H1 (cell line): ENCODE results near the gene PDE4B. TPM values are rescaled to one million over a fixed set of nuclear protein-coding genes. Genes with fewer than 3 reads are reported as not detected.

Source experiments
- CTCF ChIA-PET: fragments of 300-600 bp; sonication (Branson Sonifier 250); formaldehyde crosslinking; loops from one replicate; lab custom pipeline; 2021; ENCODE audit not compliant: partially characterized antibody; lab: Charles Lee
- POLR2A ChIA-PET: fragments of 300-600 bp; sonication (Branson Sonifier 250); formaldehyde crosslinking; loops from one replicate; lab custom pipeline; 2021; ENCODE audit warnings: inconsistent platforms; ENCODE audit not compliant: partially characterized antibody; lab: Charles Lee
- DNase-seq, 2 experiments: peaks; one replicate each; pipeline versions ENCODE4 v3.0.0 to v3.0.0-alpha.2; 2010 to 2022; ENCODE audit warnings: low spot score in 2 of 2, low read depth in 1 of 2, mixed read lengths in 1 of 2
- FAIRE-seq: peaks from 2 replicates; lab custom pipeline; 2011; peaks lifted over from hg19 to GRCh38; lab: Jason Lieb, UNC
- H2AFZ ChIP-seq: 2 replicates; pipeline ENCODE4 v1.8.1; 2012; ENCODE audit warnings: low read length, inconsistent platforms
- H2AK5ac ChIP-seq: 2 replicates; pipeline ENCODE4 v1.6.1; 2013; ENCODE audit warnings: low read depth, low read length
- H2BK120ac ChIP-seq: replicated peaks from 2 replicates; pipeline ENCODE3; 2013; ENCODE audit warnings: low read depth, low read length, inconsistent platforms
- H2BK12ac ChIP-seq: 2 replicates; pipeline ENCODE4 v1.6.1; 2013; ENCODE audit warnings: low read depth, low read length
- H2BK15ac ChIP-seq: 2 replicates; pipeline ENCODE4 v1.6.1; 2013; ENCODE audit warnings: low read length
- H2BK20ac ChIP-seq: 2 replicates; pipeline ENCODE4 v1.6.1; 2013; ENCODE audit warnings: low read length
- H2BK5ac ChIP-seq: 2 replicates; pipeline ENCODE4 v1.6.1; 2013; ENCODE audit warnings: low read depth, low read length
- H3K14ac ChIP-seq: 2 replicates; pipeline ENCODE4 v1.6.1; 2013; ENCODE audit warnings: inconsistent platforms; ENCODE audit not compliant: insufficient read length
- H3K18ac ChIP-seq: 2 replicates; pipeline ENCODE4 v1.6.1; 2013; ENCODE audit warnings: low read length; ENCODE audit errors: extremely low read depth
- H3K23ac ChIP-seq: 2 replicates; pipeline ENCODE4 v1.6.1; 2013; ENCODE audit warnings: inconsistent platforms; ENCODE audit not compliant: insufficient read length
- H3K23me2 ChIP-seq: 2 replicates; pipeline ENCODE4 v1.6.1; 2013; ENCODE audit warnings: low read depth, low read length
- H3K27ac ChIP-seq: 2 replicates; pipeline ENCODE4 v1.6.1; 2011; ENCODE audit warnings: low read depth, low read length, inconsistent platforms
- H3K27me3 ChIP-seq, 4 experiments: replicated peaks in 1 of 4; 1 replicate in 1 of 4; 2 replicates in 3 of 4; pipeline versions ENCODE4 v1.6.1 to v1.8.1; 2011 to 2013; ENCODE audit warnings: low read length in 3 of 4, mild to moderate bottlenecking in 3 of 4, inconsistent platforms in 2 of 4, mixed read lengths in 2 of 4, moderate library complexity in 1 of 4; ENCODE audit not compliant: control insufficient read depth in 3 of 4, insufficient read depth in 3 of 4; ENCODE audit errors: extremely low read depth in 1 of 4
- H3K36me3 ChIP-seq, 4 experiments: 2 replicates each; pipeline versions ENCODE4 v1.6.1 to v1.8.1; 2011 to 2013; ENCODE audit warnings: mild to moderate bottlenecking in 4 of 4, low read length in 3 of 4, moderate library complexity in 2 of 4, control low read depth in 1 of 4, inconsistent platforms in 1 of 4; ENCODE audit not compliant: insufficient read depth in 4 of 4, control insufficient read depth in 2 of 4
- H3K4ac ChIP-seq: replicated peaks from 2 replicates; pipeline ENCODE3; 2013; ENCODE audit warnings: low read length, low read depth, mixed read lengths, inconsistent platforms; ENCODE audit not compliant: insufficient read length
- H3K4me1 ChIP-seq, 4 experiments: replicated peaks in 1 of 4; 1 replicate in 1 of 4; 2 replicates in 3 of 4; pipeline versions ENCODE4 v1.6.1 to v1.8.1; 2011 to 2013; ENCODE audit warnings: low read length in 3 of 4, inconsistent platforms in 2 of 4, mixed read lengths in 1 of 4; ENCODE audit not compliant: insufficient read depth in 4 of 4, control insufficient read depth in 3 of 4
- H3K4me2 ChIP-seq, 2 experiments: 2 replicates each; pipeline versions ENCODE4 v1.6.1 to v1.8.1; 2011 to 2013; ENCODE audit warnings: low read depth in 2 of 2, low read length in 2 of 2, control low read depth in 1 of 2, inconsistent platforms in 1 of 2, mild to moderate bottlenecking in 1 of 2; ENCODE audit not compliant: insufficient read depth in 1 of 2
- H3K4me3 ChIP-seq, 4 experiments: fragments of 200-600, 300-600 bp in 1 of 4; sonication (generic), shearing (Covaris generic), sonication (Bioruptor Twin) in 1 of 4; 2 replicates each; pipeline versions ENCODE4 v1.5.1 to v1.8.1; 2011 to 2016; ENCODE audit warnings: low read length in 4 of 4, low read depth in 3 of 4, control low read depth in 2 of 4, inconsistent platforms in 2 of 4, mild to moderate bottlenecking in 2 of 4, mixed read lengths in 1 of 4, moderate library complexity in 1 of 4; ENCODE audit not compliant: insufficient read depth in 2 of 4; ENCODE audit errors: extremely low read depth in 1 of 4
- H3K56ac ChIP-seq: replicated peaks from 2 replicates; pipeline ENCODE3; 2013; ENCODE audit warnings: low read depth, mild to moderate bottlenecking, mixed read lengths, low read length, inconsistent platforms; ENCODE audit not compliant: insufficient read length
- H3K79me1 ChIP-seq: 2 replicates; pipeline ENCODE4 v1.6.1; 2013; ENCODE audit warnings: low read depth, low read length, control low read depth
- H3K79me2 ChIP-seq, 2 experiments: 2 replicates each; pipeline versions ENCODE4 v1.6.1 to v1.8.1; 2012 to 2013; ENCODE audit warnings: low read length in 2 of 2, mild to moderate bottlenecking in 2 of 2, inconsistent platforms in 1 of 2; ENCODE audit not compliant: insufficient read depth in 2 of 2, control insufficient read depth in 1 of 2
- H3K9ac ChIP-seq, 4 experiments: replicated peaks in 1 of 4; 1 replicate in 1 of 4; 2 replicates in 3 of 4; pipeline versions ENCODE4 v1.6.1 to v1.8.1; 2011 to 2013; ENCODE audit warnings: low read depth in 3 of 4, low read length in 3 of 4, control low read depth in 2 of 4, mild to moderate bottlenecking in 2 of 4, moderate library complexity in 2 of 4, inconsistent platforms in 1 of 4; ENCODE audit errors: extremely low read depth in 1 of 4
- H3K9me3 ChIP-seq, 2 experiments: 2 replicates each; pipeline versions ENCODE4 v1.6.1 to v1.8.1; 2012 to 2013; ENCODE audit warnings: mild to moderate bottlenecking in 2 of 2, moderate library complexity in 2 of 2, control low read depth in 1 of 2, inconsistent platforms in 1 of 2, low read depth in 1 of 2, low read length in 1 of 2, mixed read lengths in 1 of 2; ENCODE audit not compliant: insufficient read depth in 2 of 2
- H4K20me1 ChIP-seq, 2 experiments: replicated peaks in 1 of 2; 2 replicates each; pipeline versions ENCODE3 to v1.8.1; 2011 to 2013; ENCODE audit warnings: inconsistent platforms in 2 of 2, low read length in 2 of 2, mild to moderate bottlenecking in 1 of 2; ENCODE audit not compliant: insufficient read depth in 2 of 2, control insufficient read depth in 1 of 2
- H4K5ac ChIP-seq: 2 replicates; pipeline ENCODE4 v1.6.1; 2013; ENCODE audit warnings: low read length, low read depth, mixed read lengths, inconsistent platforms; ENCODE audit not compliant: insufficient read length
- H4K8ac ChIP-seq: 2 replicates; pipeline ENCODE4 v1.8.0; 2013; ENCODE audit warnings: mild to moderate bottlenecking, moderate library complexity, low read length, inconsistent platforms; ENCODE audit not compliant: insufficient read depth; ENCODE audit errors: extremely low read depth
- H4K91ac ChIP-seq: replicated peaks from 2 replicates; pipeline ENCODE3; 2013; ENCODE audit warnings: low read length, mixed read lengths, inconsistent platforms; ENCODE audit not compliant: insufficient read length
- GABPA ChIP-seq: IDR thresholded peaks from 2 replicates; pipeline ENCODE4 v1.6.1; 2011; ENCODE audit warnings: mild to moderate bottlenecking, low read length, moderate library complexity, borderline replicate concordance; ENCODE audit not compliant: insufficient read depth
- POLR2A ChIP-seq, 2 experiments: IDR thresholded peaks; 1 replicate in 1 of 2; 2 replicates in 1 of 2; pipeline ENCODE4 v1.6.1; 2011; ENCODE audit warnings: low read depth in 2 of 2, low read length in 2 of 2, mild to moderate bottlenecking in 2 of 2; ENCODE audit errors: control extremely low read depth in 1 of 2
- WGBS, 2 experiments: shearing (Covaris generic) in 1 of 2; methylation state at CpG; one replicate each; pipeline versions ENCODE4 v1.1.6 to v1.1.7; 2013 to 2015; ENCODE audit warnings: low lambda C conversion rate in 2 of 2, mixed read lengths in 2 of 2, inconsistent platforms in 1 of 2, low coverage in 1 of 2, missing lambda C conversion rate in 1 of 2; ENCODE audit not compliant: insufficient replicate concordance in 2 of 2, insufficient coverage in 1 of 2, insufficient read length in 1 of 2; ENCODE audit errors: extremely low coverage in 1 of 2, missing lambda C conversion rate in 1 of 2; 5-methylcytosine and 5-hydroxymethylcytosine counted together
- polyA plus RNA-seq, 7 experiments: library from polyadenylated mRNA; depleted of rRNA in 3 of 7; stranded (reverse) in 5 of 7; unstranded in 2 of 7; fragments of >200 nt in 5 of 7; fragments of 200-250 nt in 2 of 7; gene quantifications; 1 replicate in 5 of 7; 2 replicates in 1 of 7; 4 replicates in 1 of 7; pipeline versions ENCODE4 v1.2.1 to v1.2.3, GENCODE V29; 2011 to 2013; ENCODE audit warnings: missing spikeins in 2 of 7, mixed read lengths in 2 of 7
- total RNA-seq: library from RNA; stranded (reverse); fragmentation: NEBNext Ultra II Directional; extraction: Animal tissue kit (Norgen Biotek cat#: 25700); gene quantifications from 2 replicates; pipeline ENCODE4 v1.2.1, GENCODE V29; 2021

Gene PDE4B
- total and polyA plus RNA-seq, 2 of the 8 experiments (the other 6 are each of a cell fraction or from before 2014, with no cell fraction given), result 5.0 to 15.1 TPM

GRCh38 chr1:65955503-65955902 is 162.8 kb downstream of the PDE4B start:
- no peak overlapping the region for H3K23ac ChIP-seq
- H2BK120ac ChIP-seq, result no peak overlapping the region
- no peak overlapping the region for H4K8ac ChIP-seq
- H4K5ac ChIP-seq, result no peak overlapping the region
- POLR2A ChIA-PET, result no interaction called here
- H3K4me2 ChIP-seq, result no peak overlapping the region
- 84% methylated on average over 6 of the region's 6 CpGs; no CpG with 5 or more reads in 1 of the 2 experiments for WGBS, 2 experiments
- CTCF ChIA-PET, result interaction anchor here (0.7 to 3.4 kb wide), 6 partner anchors 10 to 296 kb away, joined by 3 to 61 read pairs (median 4); no protein-coding TSS in a partner anchor
- H3K9me3 ChIP-seq, result no peaks in the 10 kb centered on the region
- H3K4me3 ChIP-seq, result no peak overlapping the region
- H3K23me2 ChIP-seq, result no peaks in the 10 kb centered on the region
- no peaks in the 10 kb centered on the region for H3K4me1 ChIP-seq
- H3K18ac ChIP-seq, result no peak overlapping the region
- no peak overlapping the region for H3K56ac ChIP-seq
- no peak overlapping the region for H2BK12ac ChIP-seq
- no peak overlapping the region for H3K4ac ChIP-seq
- H2BK15ac ChIP-seq, result no peak overlapping the region
- TF ChIP-seq GABPA (no peak), POLR2A (IDR thresholded peaks at IDR 0.05; ENCODE audit: control extremely low read depth in 1 of 2, low read depth in 2 of 2, low read length in 2 of 2) (no peak)
- no peak overlapping the region for H2AK5ac ChIP-seq
- H3K27ac ChIP-seq, result no peak overlapping the region
- H2BK5ac ChIP-seq, result no peak overlapping the region
- no peak for FAIRE-seq
- H3K79me1 ChIP-seq, result no peaks in the 10 kb centered on the region
- no peak overlapping the region for H3K9ac ChIP-seq
- DNase-seq, result no peak
- no peaks in the 10 kb centered on the region for H3K27me3 ChIP-seq
- no peaks in the 10 kb centered on the region for H3K36me3 ChIP-seq
- no peak overlapping the region for H2AFZ ChIP-seq
- H2BK20ac ChIP-seq, result no peak overlapping the region
- no peaks in the 10 kb centered on the region for H4K20me1 ChIP-seq
- no peaks in the 10 kb centered on the region for H3K79me2 ChIP-seq
- no peak overlapping the region for H4K91ac ChIP-seq
- H3K14ac ChIP-seq, result no peak overlapping the region
